Measurements from ENCODE around the gene SLC39A7. TPM values are rescaled to one million over a fixed set of nuclear protein-coding genes. Genes with fewer than 3 reads are reported as not detected.

The SLC39A7 gene
- total RNA-seq, 1 donor from 2014 or later, result 225 TPM

- no peak for TF ChIP-seq CTCF (IDR thresholded peaks at IDR 0.05)
- no peaks in the 10 kb centered on the region for H3K36me3 Mint-ChIP-seq (ENCODE audit: low read depth)
- no peaks in the 10 kb centered on the region for H3K27me3 Mint-ChIP-seq (ENCODE audit: low read depth)
- H3K4me1 Mint-ChIP-seq (ENCODE audit: low read depth), result peaks cover 10% of the 10 kb centered on the region
- peak; percentile 62 for DNase-seq (ENCODE audit: low spot score)
- H3K27ac Mint-ChIP-seq (ENCODE audit: unreplicated experiment), result no peak overlapping the region
- H3K9me3 Mint-ChIP-seq (ENCODE audit: low read depth), result no peaks in the 10 kb centered on the region
- H3K4me3 Mint-ChIP-seq (ENCODE audit: unreplicated experiment), result no peak overlapping the region
Measured at GRCh38 chr6:33174784-33175183, 25.9 kb upstream of the SLC39A7 start.

GRCh38 chr6:33175436-33176069 is 25.1 kb upstream of the SLC39A7 start:
- peak; percentile 68 for DNase-seq (ENCODE audit: low spot score)
- H3K9me3 Mint-ChIP-seq (ENCODE audit: low read depth), result no peaks in the 10 kb centered on the region
- H3K4me1 Mint-ChIP-seq (ENCODE audit: low read depth), result peaks cover 10% of the 10 kb centered on the region
- no peaks in the 10 kb centered on the region for H3K27me3 Mint-ChIP-seq (ENCODE audit: low read depth)
- H3K36me3 Mint-ChIP-seq (ENCODE audit: low read depth), result no peaks in the 10 kb centered on the region
- TF ChIP-seq CTCF (IDR thresholded peaks at IDR 0.05), result peak; percentile 11
- no peak overlapping the region for H3K4me3 Mint-ChIP-seq (ENCODE audit: unreplicated experiment)
- H3K27ac Mint-ChIP-seq (ENCODE audit: unreplicated experiment), result no peak overlapping the region

- Mint-ChIP-seq H3K27me3 (ENCODE audit: low read depth) (no peaks in the 10 kb centered on the region), H3K4me1 (ENCODE audit: low read depth) (peaks cover 10% of the 10 kb centered on the region), H3K36me3 (ENCODE audit: low read depth) (no peaks in the 10 kb centered on the region), H3K4me3 (ENCODE audit: unreplicated experiment) (no peak overlapping the region), H3K9me3 (ENCODE audit: low read depth) (no peaks in the 10 kb centered on the region), H3K27ac (ENCODE audit: unreplicated experiment) (no peak overlapping the region)
- DNase-seq (ENCODE audit: low spot score), result peak; percentile 48
- no peak for TF ChIP-seq CTCF (IDR thresholded peaks at IDR 0.05)
Measured at GRCh38 chr6:33176906-33177305, 23.8 kb upstream of the SLC39A7 start.

GRCh38 chr6:33177552-33178446 is 22.9 kb upstream of the SLC39A7 start:
- H3K9me3 Mint-ChIP-seq (ENCODE audit: low read depth), result no peaks in the 10 kb centered on the region
- peaks cover 10% of the 10 kb centered on the region for H3K4me1 Mint-ChIP-seq (ENCODE audit: low read depth)
- no peaks in the 10 kb centered on the region for H3K36me3 Mint-ChIP-seq (ENCODE audit: low read depth)
- no peak overlapping the region for H3K4me3 Mint-ChIP-seq (ENCODE audit: unreplicated experiment)
- no peak for DNase-seq (ENCODE audit: low spot score)
- TF ChIP-seq CTCF (IDR thresholded peaks at IDR 0.05), result no peak
- no peaks in the 10 kb centered on the region for H3K27me3 Mint-ChIP-seq (ENCODE audit: low read depth)
- no peak overlapping the region for H3K27ac Mint-ChIP-seq (ENCODE audit: unreplicated experiment)

GRCh38 chr6:33178755-33179475 is 21.8 kb upstream of the SLC39A7 start:
- H3K4me3 Mint-ChIP-seq (ENCODE audit: unreplicated experiment), result no peak overlapping the region
- no peak for DNase-seq (ENCODE audit: low spot score)

More at GRCh38 chr6:33178755-33179475, 21.8 kb upstream of the SLC39A7 start:
- H3K27ac Mint-ChIP-seq (ENCODE audit: unreplicated experiment), result no peak overlapping the region
- H3K36me3 Mint-ChIP-seq (ENCODE audit: low read depth), result peaks cover 2% of the 10 kb centered on the region
- no peaks in the 10 kb centered on the region for H3K27me3 Mint-ChIP-seq (ENCODE audit: low read depth)
- TF ChIP-seq CTCF (IDR thresholded peaks at IDR 0.05), result no peak
- no peaks in the 10 kb centered on the region for H3K9me3 Mint-ChIP-seq (ENCODE audit: low read depth)
- H3K4me1 Mint-ChIP-seq (ENCODE audit: low read depth), result peaks cover 10% of the 10 kb centered on the region

All from chondrocyte (in vitro differentiated cells).